CD4-positive, alpha-beta T cell (primary cell): ENCODE measurements around the gene MAD2L1BP. TPM values are rescaled to one million over a fixed set of nuclear protein-coding genes. Genes with fewer than 3 reads are reported as not detected.

Source experiments
- ATAC-seq: fragments of 200-7000 bp; cut with Tn5 transposase; one replicate; pipeline ENCODE4 v1.10.0; 2022; ENCODE audit warnings: mild to moderate bottlenecking; ENCODE audit not compliant: poor library complexity
- CTCF ChIA-PET: fragments of 350-600 bp; sonication (Branson Sonifier 250); formaldehyde crosslinking; loops from one replicate; lab custom pipeline; 2021; ENCODE audit warnings: antibody characterized with exemption, inconsistent platforms; lab: Charles Lee
- POLR2A ChIA-PET: fragments of 350-600 bp; sonication (Branson Sonifier 250); formaldehyde crosslinking; loops from one replicate; lab custom pipeline; 2021; ENCODE audit warnings: antibody characterized with exemption, inconsistent platforms; lab: Charles Lee
- DNase-seq, 14 experiments: peaks; one replicate each; pipeline ENCODE4 v3.0.0-alpha.2; 2013 to 2020; ENCODE audit warnings: mixed read lengths in 2 of 14
- H3K27ac ChIP-seq, 2 donors: one replicate each; pipeline versions ENCODE4 v1.5.1 to v1.7.0; 2013; ENCODE audit warnings: low read length in 2 of 2, low read depth in 1 of 2, mild to moderate bottlenecking in 1 of 2
- H3K27me3 ChIP-seq, 2 experiments: 1 replicate in 1 of 2; 2 replicates in 1 of 2; pipeline versions ENCODE4 v1.6.1 to v1.7.0; 2013; ENCODE audit warnings: low read length in 2 of 2, control low read depth in 1 of 2, mild to moderate bottlenecking in 1 of 2, moderate library complexity in 1 of 2; ENCODE audit not compliant: insufficient read depth in 2 of 2, control insufficient read depth in 1 of 2
- H3K36me3 ChIP-seq: one replicate; pipeline ENCODE4 v1.6.1; 2013; ENCODE audit warnings: low read length, control low read depth; ENCODE audit not compliant: insufficient read depth
- H3K4me1 ChIP-seq: one replicate; pipeline ENCODE4 v1.6.1; 2013; ENCODE audit warnings: low read length, control low read depth; ENCODE audit not compliant: insufficient read depth
- H3K4me3 ChIP-seq: one replicate; pipeline ENCODE4 v1.5.1; 2013; ENCODE audit warnings: mild to moderate bottlenecking, low read length, moderate library complexity
- H3K9me3 ChIP-seq, 2 experiments: 1 replicate in 1 of 2; 2 replicates in 1 of 2; pipeline versions ENCODE4 v1.6.1 to v1.7.0; 2013; ENCODE audit warnings: low read length in 2 of 2, mild to moderate bottlenecking in 2 of 2, control low read depth in 1 of 2, moderate library complexity in 1 of 2; ENCODE audit not compliant: control insufficient read depth in 1 of 2, insufficient read depth in 1 of 2
- H3K27ac Mint-ChIP-seq: one replicate; pipeline ENCODE4 v1.8.0; 2020; ENCODE audit warnings: mixed read lengths
- H3K27me3 Mint-ChIP-seq: one replicate; pipeline ENCODE4 v1.8.0; 2021; ENCODE audit warnings: mixed read lengths
- H3K36me3 Mint-ChIP-seq: one replicate; pipeline ENCODE4 v1.8.0; 2021; ENCODE audit warnings: low read depth, mixed read lengths
- H3K4me1 Mint-ChIP-seq: one replicate; pipeline ENCODE4 v1.8.0; 2021; ENCODE audit warnings: low read depth, mixed read lengths
- H3K4me3 Mint-ChIP-seq: one replicate; pipeline ENCODE4 v1.8.0; 2020; ENCODE audit warnings: mild to moderate bottlenecking, mixed read lengths
- H3K9me3 Mint-ChIP-seq: one replicate; pipeline ENCODE4 v1.8.0; 2020; ENCODE audit warnings: mixed read lengths
- intact Hi-C, 2 experiments: fragments of 100-400 bp; cut with DNase I in 1 of 2; cut with micrococcal nuclease in 1 of 2; formaldehyde crosslinking; loops; one replicate each; pipeline versions ENCODE4 v1.15.1 to v1.9.0; 2023 to 2025; cut with DNase I, micrococcal nuclease
- total RNA-seq, 174 experiments: library from RNA in 2 of 174; stranded (reverse) in 2 of 174; gene quantifications; one replicate each; pipeline ENCODE4 v1.2.3 and lab custom pipeline; 2021 to 2026
- TF ChIP-seq, protein P1 (sequence below): fragments of 200-600 bp; IDR thresholded peaks from one replicate; pipeline ENCODE4 v1.8.0; 2022; ENCODE audit warnings: antibody characterized with exemption, mild to moderate bottlenecking

Gene MAD2L1BP
- total RNA-seq, 2 experiments from 2014 or later = 36.6 to 39.2 TPM

DNA sequence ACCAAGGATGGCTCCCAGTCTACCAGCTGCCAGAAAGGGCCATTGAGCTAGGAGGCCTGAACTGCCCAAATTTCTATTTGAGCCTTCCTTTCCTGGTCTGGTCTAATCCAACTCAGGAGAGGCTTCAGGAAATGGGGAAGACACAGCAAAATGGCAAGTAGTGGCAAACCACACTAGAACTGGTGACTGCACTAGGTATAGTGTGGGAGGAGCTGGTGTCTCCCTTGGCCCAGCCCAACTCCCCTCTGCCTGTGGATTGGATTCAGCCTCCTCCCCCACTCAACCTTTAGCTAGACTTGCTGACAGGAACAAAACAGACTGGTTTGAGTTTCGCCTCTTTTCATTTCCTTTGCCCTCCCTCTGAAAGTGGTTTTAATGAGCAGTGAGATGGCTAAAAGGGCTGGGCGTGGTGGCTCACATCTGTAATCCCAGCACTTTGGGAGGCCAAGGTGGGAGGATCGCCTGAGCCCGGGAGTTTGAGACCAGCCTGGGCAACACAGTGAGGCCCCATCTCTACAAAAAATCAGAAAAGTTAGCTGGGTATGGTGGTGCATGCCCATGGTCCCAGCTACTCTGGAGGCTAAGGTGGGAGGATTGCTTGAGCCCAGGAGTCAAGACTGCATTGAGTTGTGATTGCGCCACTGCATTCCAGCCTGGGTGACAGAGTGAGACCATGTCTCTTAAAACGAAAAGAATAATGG is 34.4 kb downstream of the MAD2L1BP start:
- peaks cover 17% of the 10 kb centered on the region for H3K4me1 ChIP-seq
- H3K4me3 ChIP-seq = no peak overlapping the region
- H3K27me3 ChIP-seq = no peaks in the 10 kb centered on the region
- Mint-ChIP-seq H3K4me1 (peaks cover 20% of the 10 kb centered on the region), H3K27ac (peak overlapping the region; percentile 44), H3K9me3 (no peaks in the 10 kb centered on the region), H3K36me3 (peaks cover 51% of the 10 kb centered on the region), H3K4me3 (no peak overlapping the region), H3K27me3 (no peaks in the 10 kb centered on the region)
- intact Hi-C loops = loop anchor here (5.0 to 10.0 kb wide), 2 partner anchors 63 to 95 kb away; no protein-coding TSS in a partner anchor
- ATAC-seq (no peak), DNase-seq (no peak)
- POLR2A ChIA-PET = interaction anchor here (1.2 kb wide), 1 partner anchor 41 kb away, joined by 3 read pairs; the partner anchor contains the start of gene GTPBP2
- H3K27ac ChIP-seq = no peak overlapping the region
- H3K9me3 ChIP-seq = no peaks in the 10 kb centered on the region
- TF ChIP-seq, protein P1, sequence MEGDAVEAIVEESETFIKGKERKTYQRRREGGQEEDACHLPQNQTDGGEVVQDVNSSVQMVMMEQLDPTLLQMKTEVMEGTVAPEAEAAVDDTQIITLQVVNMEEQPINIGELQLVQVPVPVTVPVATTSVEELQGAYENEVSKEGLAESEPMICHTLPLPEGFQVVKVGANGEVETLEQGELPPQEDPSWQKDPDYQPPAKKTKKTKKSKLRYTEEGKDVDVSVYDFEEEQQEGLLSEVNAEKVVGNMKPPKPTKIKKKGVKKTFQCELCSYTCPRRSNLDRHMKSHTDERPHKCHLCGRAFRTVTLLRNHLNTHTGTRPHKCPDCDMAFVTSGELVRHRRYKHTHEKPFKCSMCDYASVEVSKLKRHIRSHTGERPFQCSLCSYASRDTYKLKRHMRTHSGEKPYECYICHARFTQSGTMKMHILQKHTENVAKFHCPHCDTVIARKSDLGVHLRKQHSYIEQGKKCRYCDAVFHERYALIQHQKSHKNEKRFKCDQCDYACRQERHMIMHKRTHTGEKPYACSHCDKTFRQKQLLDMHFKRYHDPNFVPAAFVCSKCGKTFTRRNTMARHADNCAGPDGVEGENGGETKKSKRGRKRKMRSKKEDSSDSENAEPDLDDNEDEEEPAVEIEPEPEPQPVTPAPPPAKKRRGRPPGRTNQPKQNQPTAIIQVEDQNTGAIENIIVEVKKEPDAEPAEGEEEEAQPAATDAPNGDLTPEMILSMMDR = no peak
- H3K36me3 ChIP-seq = peaks cover 46% of the 10 kb centered on the region
- CTCF ChIA-PET = no interaction called here

DNA sequence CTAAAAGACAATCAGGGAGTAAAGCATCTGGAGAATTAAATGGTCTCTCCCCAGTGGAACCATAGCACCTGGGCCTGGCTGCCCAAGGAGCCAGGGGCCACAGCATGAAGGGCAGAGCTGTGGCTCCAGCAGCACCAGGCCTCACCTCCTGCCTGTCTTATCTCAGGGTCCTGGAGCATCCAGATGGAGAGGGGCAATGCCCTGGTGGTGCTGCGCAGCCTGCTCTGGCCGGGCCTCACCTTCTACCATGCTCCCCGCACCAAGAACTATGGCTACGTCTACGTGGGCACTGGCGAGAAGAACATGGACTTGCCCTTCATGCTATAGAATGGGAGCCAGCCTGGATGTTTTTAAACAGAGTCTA is 35.0 kb downstream of the MAD2L1BP start:
- Mint-ChIP-seq H3K27ac (no peak overlapping the region), H3K4me1 (peaks cover 20% of the 10 kb centered on the region), H3K9me3 (no peaks in the 10 kb centered on the region), H3K4me3 (no peak overlapping the region), H3K27me3 (no peaks in the 10 kb centered on the region), H3K36me3 (peaks cover 57% of the 10 kb centered on the region)
- Histone ChIP-seq H3K9me3 (no peaks in the 10 kb centered on the region), H3K27ac (no peak overlapping the region), H3K36me3 (peaks cover 52% of the 10 kb centered on the region), H3K4me1 (peaks cover 17% of the 10 kb centered on the region), H3K4me3 (no peak overlapping the region), H3K27me3 (no peaks in the 10 kb centered on the region)
- ATAC-seq (no peak), DNase-seq (no peak)
- ChIA-PET CTCF (no interaction called here), POLR2A (interaction anchor here (1.2 kb wide), 1 partner anchor 41 kb away, joined by 3 read pairs; the partner anchor contains the start of gene GTPBP2)
- TF ChIP-seq, protein P1 = no peak
- intact Hi-C loops = no loop called here

DNA sequence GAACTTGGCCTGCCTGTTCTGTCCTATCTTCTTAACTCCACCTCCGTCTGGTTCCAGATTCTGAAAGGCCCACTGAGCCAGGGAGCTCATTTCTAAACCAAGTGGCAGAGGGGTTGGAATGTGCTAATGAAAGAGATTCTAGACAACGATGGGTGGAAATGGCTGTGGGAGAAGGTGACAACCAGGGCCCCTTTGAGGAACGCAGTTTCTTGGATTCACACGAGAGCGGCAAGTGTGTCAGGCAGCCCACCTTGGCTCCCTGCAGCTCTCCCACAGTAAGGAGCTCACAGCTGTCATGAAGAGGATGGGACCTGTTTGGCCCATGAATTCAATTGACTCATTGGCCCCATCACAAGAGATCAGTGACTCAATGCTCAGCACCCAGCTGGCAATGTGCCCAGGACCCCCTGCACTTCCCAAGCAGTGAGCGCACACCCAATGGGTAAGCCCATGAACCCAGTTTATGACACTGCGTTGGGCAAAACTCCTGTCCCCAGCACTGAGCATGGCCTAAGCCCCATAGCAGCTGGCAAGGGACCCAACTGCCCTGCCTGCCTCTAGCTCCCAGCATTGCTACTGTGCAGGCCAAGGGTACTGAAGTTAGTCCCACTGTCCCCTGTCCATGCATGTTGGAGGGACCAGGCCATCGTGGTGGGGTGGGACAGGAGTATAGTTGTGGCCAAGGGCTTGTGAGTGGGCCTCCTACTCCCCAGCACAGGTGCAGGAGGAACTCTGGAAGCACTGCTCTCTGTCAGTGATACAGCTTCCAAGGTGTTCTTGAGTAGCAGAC is 35.6 kb downstream of the MAD2L1BP start:
- no peak overlapping the region for H3K4me3 ChIP-seq
- POLR2A ChIA-PET = interaction anchor here (1.2 kb wide), 1 partner anchor 42 kb away, joined by 3 read pairs; the partner anchor contains the start of gene GTPBP2
- TF ChIP-seq, protein P1 = no peak
- intact Hi-C loops = no loop called here
- peaks cover 56% of the 10 kb centered on the region for H3K36me3 ChIP-seq
- no peaks in the 10 kb centered on the region for H3K9me3 Mint-ChIP-seq
- DNase-seq (no peak), ATAC-seq (no peak)
- no peaks in the 10 kb centered on the region for H3K9me3 ChIP-seq
- H3K36me3 Mint-ChIP-seq = peaks cover 63% of the 10 kb centered on the region
- no peak overlapping the region for H3K27ac ChIP-seq
- CTCF ChIA-PET = no interaction called here
- no peak overlapping the region for H3K27ac Mint-ChIP-seq
- no peaks in the 10 kb centered on the region for H3K27me3 Mint-ChIP-seq
- H3K4me1 Mint-ChIP-seq = peaks cover 20% of the 10 kb centered on the region
- no peaks in the 10 kb centered on the region for H3K27me3 ChIP-seq
- no peak overlapping the region for H3K4me3 Mint-ChIP-seq
- peaks cover 17% of the 10 kb centered on the region for H3K4me1 ChIP-seq
